Mesenchymal stem cell (in vitro differentiated cells and primary cell): ENCODE data around the gene PLEKHG2. TPM values are rescaled to one million over a fixed set of nuclear protein-coding genes. Genes with fewer than 3 reads are reported as not detected.

Source experiments
- DNase-seq: peaks from one replicate; pipeline ENCODE4 v3.0.0-alpha.2; 2013
- H2AFZ ChIP-seq: one replicate; pipeline ENCODE4 v1.6.1; 2013; ENCODE audit warnings: low read depth, mild to moderate bottlenecking, control low read depth, inconsistent platforms, low read length, moderate library complexity
- H2AK5ac ChIP-seq: 2 replicates; pipeline ENCODE4 v1.6.1; 2013; ENCODE audit warnings: low read length, moderate library complexity, mild to moderate bottlenecking, inconsistent platforms; ENCODE audit not compliant: severe bottlenecking
- H2BK120ac ChIP-seq: one replicate; pipeline ENCODE4 v1.6.1; 2013; ENCODE audit warnings: low read depth, mild to moderate bottlenecking, inconsistent platforms, low read length, moderate library complexity
- H2BK12ac ChIP-seq, 2 experiments: one replicate each; pipeline ENCODE4 v1.6.1; 2013; ENCODE audit warnings: inconsistent platforms in 2 of 2, low read length in 2 of 2, mild to moderate bottlenecking in 2 of 2, moderate library complexity in 2 of 2, control low read depth in 1 of 2
- H2BK15ac ChIP-seq: one replicate; pipeline ENCODE4 v1.6.1; 2013; ENCODE audit warnings: mild to moderate bottlenecking, low read depth, inconsistent platforms; ENCODE audit not compliant: poor library complexity, severe bottlenecking
- H2BK5ac ChIP-seq: 2 replicates; pipeline ENCODE4 v1.6.1; 2013; ENCODE audit warnings: low read depth, mild to moderate bottlenecking, low read length, control low read depth, inconsistent platforms; ENCODE audit not compliant: poor library complexity, severe bottlenecking
- H3K14ac ChIP-seq, 2 experiments: one replicate each; pipeline ENCODE4 v1.6.1; 2013; ENCODE audit warnings: inconsistent platforms in 2 of 2, low read length in 2 of 2, control low read depth in 1 of 2, mild to moderate bottlenecking in 1 of 2, moderate library complexity in 1 of 2
- H3K18ac ChIP-seq, 2 experiments: one replicate each; pipeline ENCODE4 v1.6.1; 2013; ENCODE audit warnings: inconsistent platforms in 2 of 2, low read length in 2 of 2, control low read depth in 1 of 2, low read depth in 1 of 2, mild to moderate bottlenecking in 1 of 2
- H3K23ac ChIP-seq, 2 experiments: one replicate each; pipeline ENCODE4 v1.6.1; 2013; ENCODE audit warnings: inconsistent platforms in 2 of 2, low read length in 2 of 2, mild to moderate bottlenecking in 2 of 2, moderate library complexity in 2 of 2, control low read depth in 1 of 2
- H3K27ac ChIP-seq: 2 replicates; pipeline ENCODE4 v1.5.1; 2013; ENCODE audit warnings: mild to moderate bottlenecking, moderate library complexity, low read length, control low read depth, inconsistent platforms; ENCODE audit not compliant: poor library complexity, severe bottlenecking
- H3K27me3 ChIP-seq, 2 experiments: 2 replicates each; pipeline versions ENCODE4 v1.6.1 to v1.7.0; 2013; ENCODE audit warnings: low read length in 2 of 2, mild to moderate bottlenecking in 2 of 2, moderate library complexity in 2 of 2, control low read depth in 1 of 2, inconsistent platforms in 1 of 2; ENCODE audit not compliant: control insufficient read depth in 1 of 2, insufficient read depth in 1 of 2
- H3K36me3 ChIP-seq, 2 experiments: 2 replicates each; pipeline versions ENCODE4 v1.6.1 to v1.7.0; 2013; ENCODE audit warnings: low read length in 2 of 2, control low read depth in 1 of 2, inconsistent platforms in 1 of 2, low read depth in 1 of 2, mild to moderate bottlenecking in 1 of 2; ENCODE audit not compliant: insufficient read depth in 2 of 2, control insufficient read depth in 1 of 2
- H3K4ac ChIP-seq, 2 experiments: one replicate each; pipeline ENCODE4 v1.6.1; 2013; ENCODE audit warnings: inconsistent platforms in 2 of 2, low read length in 2 of 2, mild to moderate bottlenecking in 2 of 2, moderate library complexity in 2 of 2, control low read depth in 1 of 2, low read depth in 1 of 2
- H3K4me1 ChIP-seq: 2 replicates; pipeline ENCODE4 v1.6.1; 2013; ENCODE audit warnings: low read depth, low read length, control low read depth; ENCODE audit not compliant: control insufficient read depth, insufficient read depth
- H3K4me2 ChIP-seq: 2 replicates; pipeline ENCODE4 v1.6.1; 2013; ENCODE audit warnings: low read length, mild to moderate bottlenecking, inconsistent platforms; ENCODE audit not compliant: poor library complexity, severe bottlenecking
- H3K4me3 ChIP-seq, 2 experiments: 2 replicates each; pipeline versions ENCODE4 v1.5.1 to v1.7.0; 2013; ENCODE audit warnings: low read length in 2 of 2, mild to moderate bottlenecking in 2 of 2, control low read depth in 1 of 2, low read depth in 1 of 2; ENCODE audit not compliant: insufficient read depth in 1 of 2
- H3K79me1 ChIP-seq: replicated peaks from 2 replicates; pipeline ENCODE4 v1.6.1; 2013; ENCODE audit warnings: mild to moderate bottlenecking, control low read depth, low read length, inconsistent platforms; ENCODE audit not compliant: poor library complexity, severe bottlenecking
- H3K9ac ChIP-seq: 2 replicates; pipeline ENCODE4 v1.7.0; 2013; ENCODE audit warnings: mild to moderate bottlenecking, low read length, moderate library complexity
- H3K9me3 ChIP-seq: 2 replicates; pipeline ENCODE4 v1.7.0; 2013; ENCODE audit warnings: mild to moderate bottlenecking, low read length; ENCODE audit not compliant: control insufficient read depth
- H4K8ac ChIP-seq: one replicate; pipeline ENCODE4 v1.6.1; 2013; ENCODE audit warnings: inconsistent platforms, mild to moderate bottlenecking, low read length, moderate library complexity
- H4K91ac ChIP-seq: one replicate; pipeline ENCODE4 v1.6.1; 2013; ENCODE audit warnings: mild to moderate bottlenecking, low read length, inconsistent platforms
- WGBS: methylation state at CpG from one replicate; pipeline ENCODE4 v1.1.7; 2013; ENCODE audit warnings: mixed read lengths; 5-methylcytosine and 5-hydroxymethylcytosine counted together
- small RNA-seq: library from polyadenylated mRNA; stranded (forward); fragments of <200 nt; extraction: miRNeasy Mini kit (QIAGEN cat#:217004); gene quantifications from one replicate; pipeline ENCODE3, GENCODE V24; 2013; ENCODE audit warnings: low read depth

Gene PLEKHG2

GRCh38 chr19:39473443-39473960 lies 61.0 kb downstream of the PLEKHG2 start:
- no peak overlapping the region for H4K91ac ChIP-seq
- DNase-seq, result no peak
- no peak overlapping the region for H3K4ac ChIP-seq
- H3K9me3 ChIP-seq, result no peaks in the 10 kb centered on the region
- H3K27me3 ChIP-seq, result no peaks in the 10 kb centered on the region
- H3K14ac ChIP-seq, result no peak overlapping the region
- peaks cover 40% of the 10 kb centered on the region for H3K79me1 ChIP-seq
- no peak overlapping the region for H2BK5ac ChIP-seq
- H2BK15ac ChIP-seq, result no peak overlapping the region
- peaks cover 81 to 89% of the 10 kb centered on the region in 2 experiments for H3K36me3 ChIP-seq
- no peak overlapping the region for H2BK120ac ChIP-seq
- no peak overlapping the region for H3K18ac ChIP-seq
- H3K23ac ChIP-seq, result no peak overlapping the region
- no peak overlapping the region for H2AFZ ChIP-seq
- WGBS, result 98% methylated on average over 8 of the region's 11 CpGs
- H3K4me1 ChIP-seq, result no peaks in the 10 kb centered on the region
- no peak overlapping the region for H2AK5ac ChIP-seq
- H2BK12ac ChIP-seq, result no peak overlapping the region
- H4K8ac ChIP-seq, result no peak overlapping the region
- H3K27ac ChIP-seq, result no peak overlapping the region
- no peak overlapping the region for H3K4me2 ChIP-seq
- no peak overlapping the region for H3K9ac ChIP-seq
- no peak overlapping the region for H3K4me3 ChIP-seq

GRCh38 chr19:39474139-39474620 lies 61.7 kb downstream of the PLEKHG2 start:
- Histone ChIP-seq H4K8ac (no peak overlapping the region), H3K4ac (no peak overlapping the region), H3K4me3 (no peak overlapping the region), H3K36me3 (peaks cover 74 to 82% of the 10 kb centered on the region in 2 experiments), H3K79me1 (peaks cover 33% of the 10 kb centered on the region), H3K9ac (no peak overlapping the region), H3K9me3 (no peaks in the 10 kb centered on the region), H3K4me1 (peaks cover under 1% of the 10 kb centered on the region), H3K4me2 (no peak overlapping the region), H3K18ac (no peak overlapping the region), H2BK12ac (no peak overlapping the region), H2AFZ (no peak overlapping the region), H3K27ac (no peak overlapping the region), H2AK5ac (no peak overlapping the region), H2BK120ac (no peak overlapping the region), H2BK5ac (no peak overlapping the region), H3K27me3 (no peaks in the 10 kb centered on the region), H2BK15ac (no peak overlapping the region), H3K23ac (no peak overlapping the region), H4K91ac (no peak overlapping the region), H3K14ac (no peak overlapping the region)
- peak; percentile 57 for DNase-seq
- WGBS, result 71% methylated on average over 8 of the region's 9 CpGs

- Histone ChIP-seq H3K23ac (no peak overlapping the region), H3K9ac (no peak overlapping the region), H3K14ac (no peak overlapping the region), H3K4me3 (no peak overlapping the region), H3K4me2 (no peak overlapping the region), H4K91ac (no peak overlapping the region), H3K18ac (no peak overlapping the region), H2AK5ac (no peak overlapping the region), H3K36me3 (peaks cover 58 to 66% of the 10 kb centered on the region in 2 experiments), H4K8ac (no peak overlapping the region), H3K27ac (no peak overlapping the region), H3K4ac (no peak overlapping the region), H2BK15ac (no peak overlapping the region), H3K9me3 (no peaks in the 10 kb centered on the region), H3K27me3 (no peaks in the 10 kb centered on the region), H2BK5ac (no peak overlapping the region), H3K4me1 (peaks cover 5% of the 10 kb centered on the region), H2BK12ac (no peak overlapping the region), H2BK120ac (no peak overlapping the region), H2AFZ (no peak overlapping the region), H3K79me1 (peaks cover 22% of the 10 kb centered on the region)
- WGBS, result 94% methylated on average over 2 of the region's 2 CpGs
- DNase-seq, result no peak
Observed at GRCh38 chr19:39475748-39476147, 63.3 kb downstream of the PLEKHG2 start.

Small RNA genes lying within 50 kb of the gene (small RNA-seq; reads per million reads assigned to genes)
- gene MIR4530 (not detected), gene RN7SL566P (not detected)
